Osteoblast (primary cell): Measurements from ENCODE around the gene ULK3. TPM values are rescaled to one million over a fixed set of nuclear protein-coding genes. Genes with fewer than 3 reads are reported as not detected.

Source experiments
- DNase-seq: peaks from one replicate; pipeline ENCODE4 v3.0.0; 2011; ENCODE audit warnings: low spot score, mixed read lengths; ENCODE audit not compliant: insufficient read length; ENCODE audit errors: missing footprints
- H2AFZ ChIP-seq: 2 replicates; pipeline ENCODE4 v1.6.0; 2011; ENCODE audit warnings: mild to moderate bottlenecking, low read length
- H3K27ac ChIP-seq: 2 replicates; pipeline ENCODE4 v1.5.1; 2011; ENCODE audit warnings: mild to moderate bottlenecking, low read depth, low read length, moderate library complexity
- H3K27me3 ChIP-seq: 2 replicates; pipeline ENCODE4 v1.6.0; 2012; ENCODE audit warnings: mild to moderate bottlenecking, control low read depth, inconsistent platforms, low read length, moderate library complexity; ENCODE audit not compliant: insufficient read depth
- H3K36me3 ChIP-seq: 2 replicates; pipeline ENCODE4 v1.5.1; 2011; ENCODE audit warnings: mild to moderate bottlenecking, low read length, control low read depth, moderate library complexity; ENCODE audit not compliant: insufficient read depth
- H3K4me1 ChIP-seq: 2 replicates; pipeline ENCODE4 v1.5.1; 2011; ENCODE audit warnings: mild to moderate bottlenecking, low read length, control low read depth, moderate library complexity; ENCODE audit not compliant: insufficient read depth
- H3K4me2 ChIP-seq: 2 replicates; pipeline ENCODE4 v1.6.0; 2011; ENCODE audit warnings: mild to moderate bottlenecking, low read length; ENCODE audit not compliant: insufficient read depth
- H3K4me3 ChIP-seq: fragments of 200-600 bp; sonication (generic); 3 replicates; pipeline ENCODE4 v1.5.1; 2012; ENCODE audit warnings: mild to moderate bottlenecking, low read length, inconsistent platforms; ENCODE audit not compliant: insufficient read depth
- H3K79me2 ChIP-seq: 2 replicates; pipeline ENCODE4 v1.6.0; 2012; ENCODE audit warnings: mild to moderate bottlenecking, low read length, control low read depth, inconsistent platforms; ENCODE audit not compliant: insufficient read depth
- H3K9me3 ChIP-seq: 2 replicates; pipeline ENCODE4 v1.5.1; 2011; ENCODE audit warnings: low read depth, low read length, control low read depth
- H4K20me1 ChIP-seq: 2 replicates; pipeline ENCODE4 v1.6.0; 2012; ENCODE audit warnings: mild to moderate bottlenecking, low read length, control low read depth; ENCODE audit not compliant: insufficient read depth
- CTCF ChIP-seq: IDR thresholded peaks from 2 replicates; pipeline ENCODE4 v1.5.1; 2011; ENCODE audit warnings: mild to moderate bottlenecking, low read depth, low read length, moderate library complexity; ENCODE audit errors: extremely low read depth
- total RNA-seq: library from RNA; depleted of rRNA; stranded (reverse); fragments of >200 nt; gene quantifications from 2 replicates; pipeline ENCODE4 v1.2.3, GENCODE V29; 2012

Gene ULK3
- total RNA-seq, 1 donor: 21.4 TPM

- no peak overlapping the region for H3K4me2 ChIP-seq
- H3K27ac ChIP-seq: no peak overlapping the region
- no peak for DNase-seq
- H3K9me3 ChIP-seq: no peaks in the 10 kb centered on the region
- no peak for TF ChIP-seq CTCF
- peaks cover 18% of the 10 kb centered on the region for H3K27me3 ChIP-seq
- no peak overlapping the region for H2AFZ ChIP-seq
- no peak overlapping the region for H3K4me3 ChIP-seq
- H4K20me1 ChIP-seq: no peaks in the 10 kb centered on the region
- H3K79me2 ChIP-seq: no peaks in the 10 kb centered on the region
- H3K36me3 ChIP-seq: no peaks in the 10 kb centered on the region
- no peaks in the 10 kb centered on the region for H3K4me1 ChIP-seq
Measured at GRCh38 chr15:74822233-74822632, 20.7 kb downstream of the ULK3 start.

- no peaks in the 10 kb centered on the region for H3K9me3 ChIP-seq
- no peak overlapping the region for H3K4me3 ChIP-seq
- peaks cover 14% of the 10 kb centered on the region for H3K27me3 ChIP-seq
- no peak overlapping the region for H3K27ac ChIP-seq
- H3K36me3 ChIP-seq: no peaks in the 10 kb centered on the region
- no peak for TF ChIP-seq CTCF
- no peaks in the 10 kb centered on the region for H4K20me1 ChIP-seq
- H3K79me2 ChIP-seq: no peaks in the 10 kb centered on the region
- H3K4me1 ChIP-seq: no peaks in the 10 kb centered on the region
- no peak overlapping the region for H3K4me2 ChIP-seq
- no peak overlapping the region for H2AFZ ChIP-seq
- no peak for DNase-seq
Measured at GRCh38 chr15:74821790-74822158, 21.2 kb downstream of the ULK3 start.

GRCh38 chr15:74821091-74821789 lies 21.7 kb downstream of the ULK3 start:
- no peaks in the 10 kb centered on the region for H4K20me1 ChIP-seq
- no peak for DNase-seq
- TF ChIP-seq CTCF: no peak
- H3K4me3 ChIP-seq: no peak overlapping the region
- H3K4me2 ChIP-seq: no peak overlapping the region
- no peaks in the 10 kb centered on the region for H3K9me3 ChIP-seq
- no peak overlapping the region for H3K27ac ChIP-seq
- no peak overlapping the region for H2AFZ ChIP-seq
- H3K4me1 ChIP-seq: no peaks in the 10 kb centered on the region
- H3K36me3 ChIP-seq: no peaks in the 10 kb centered on the region
- no peaks in the 10 kb centered on the region for H3K79me2 ChIP-seq
- H3K27me3 ChIP-seq: peaks cover 11% of the 10 kb centered on the region

GRCh38 chr15:74820056-74820455 lies 22.9 kb downstream of the ULK3 start:
- Histone ChIP-seq H3K27me3 (peaks cover 4% of the 10 kb centered on the region), H3K27ac (no peak overlapping the region), H2AFZ (no peak overlapping the region), H3K79me2 (no peaks in the 10 kb centered on the region), H3K36me3 (no peaks in the 10 kb centered on the region), H3K4me2 (no peak overlapping the region), H3K9me3 (no peaks in the 10 kb centered on the region), H3K4me1 (no peaks in the 10 kb centered on the region), H4K20me1 (no peaks in the 10 kb centered on the region), H3K4me3 (no peak overlapping the region)
- no peak for TF ChIP-seq CTCF
- DNase-seq: no peak
